ENCODE measurements around the gene TCF15.

Gene TCF15

GRCh38 chr20:597560-597959 lies 12.5 kb downstream of the TCF15 start:
- H3K9ac ChIP-seq = no peak overlapping the region
- no peaks in the 10 kb centered on the region for H3K27me3 ChIP-seq
- peaks cover 0 to 26% (median 18%) of the 10 kb centered on the region in 10 experiments; a peak in 16 of 20 replicates for H3K4me1 ChIP-seq
- no peak overlapping the region for H3K4me3 ChIP-seq
- TF ChIP-seq Cebpa-rat (IDR thresholded peaks at IDR 0.05) = no peak
- H4K20me1 ChIP-seq = peaks cover 0 to 7% (median 0%) of the 10 kb centered on the region in 11 experiments; a peak in 3 of 22 replicates
- H3K27ac ChIP-seq = no peak overlapping the region
- H3K36me3 ChIP-seq = no peaks in the 10 kb centered on the region
- no peaks in the 10 kb centered on the region for H3K9me3 ChIP-seq (replicated peaks in 1 of 11)
- no peak overlapping the region for H3K4me2 ChIP-seq

DNA sequence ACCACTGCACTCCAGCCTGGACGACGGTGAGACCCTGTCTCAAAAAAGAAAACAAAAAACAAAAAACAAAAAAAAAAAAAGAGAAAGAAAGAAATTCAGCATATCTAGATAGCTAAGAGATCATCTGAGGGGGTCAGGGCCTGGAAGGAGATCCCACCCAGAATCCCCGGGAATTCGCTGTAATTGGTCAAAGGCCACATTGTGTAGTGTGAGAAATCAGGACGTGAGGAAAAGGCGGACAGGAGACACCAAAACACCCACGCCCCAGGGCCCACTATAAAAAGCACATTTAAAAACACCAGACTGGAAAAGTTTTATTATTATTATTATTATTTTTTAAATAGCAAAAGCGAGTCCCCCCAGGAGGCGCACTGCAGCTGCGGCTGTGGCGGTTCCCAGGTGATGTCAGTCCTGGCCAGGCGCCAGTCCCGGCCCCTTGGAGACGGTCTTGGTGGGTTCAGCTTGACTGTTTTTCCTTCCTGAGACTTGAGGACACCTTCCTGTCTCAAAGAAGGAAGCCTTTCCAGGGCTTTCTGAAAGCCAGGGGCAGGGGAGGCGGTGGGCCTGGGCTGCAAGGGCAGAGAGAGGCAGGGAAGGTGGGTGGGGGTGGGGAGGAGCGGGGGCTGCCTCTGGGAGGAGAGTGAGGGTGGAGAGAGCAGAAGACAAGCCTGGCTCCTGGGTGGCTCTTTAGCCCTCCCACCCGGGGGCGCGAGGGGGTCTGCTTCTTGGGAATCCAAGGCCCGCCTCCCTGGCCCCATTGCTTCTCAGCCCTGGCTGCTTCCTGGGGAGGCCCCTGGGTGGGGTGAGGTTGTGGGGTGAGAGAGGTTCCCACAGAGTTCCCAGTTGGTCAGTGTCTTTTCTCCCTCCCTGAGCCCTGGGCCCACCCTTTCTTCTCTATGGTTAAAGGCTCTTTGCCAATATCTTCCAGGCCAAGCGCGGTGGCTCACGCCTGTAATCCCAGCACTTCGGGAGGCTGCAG lies 14.5 kb downstream of the TCF15 start:
- H4K20me1 ChIP-seq = peaks cover 0 to 7% (median 0%) of the 10 kb centered on the region in 11 experiments; a peak in 3 of 22 replicates
- peak overlapping the region; percentile 29 to 81 (median 70); a peak in 21 of 22 replicates for H3K4me2 ChIP-seq
- peaks cover 0 to 22% (median 15%) of the 10 kb centered on the region in 10 experiments; a peak in 16 of 20 replicates for H3K4me1 ChIP-seq
- H3K27ac ChIP-seq = peak overlapping the region in 1 of 11 experiments; percentile 53; a peak in 3 of 22 replicates
- H3K36me3 ChIP-seq = no peaks in the 10 kb centered on the region
- H3K4me3 ChIP-seq = no peak overlapping the region
- peak overlapping the region in 1 of 11 experiments; percentile 23; a peak in 1 of 22 replicates for H3K9ac ChIP-seq
- H3K27me3 ChIP-seq = no peaks in the 10 kb centered on the region
- no peaks in the 10 kb centered on the region for H3K9me3 ChIP-seq (replicated peaks in 1 of 11)
- no peak for TF ChIP-seq Cebpa-rat (IDR thresholded peaks at IDR 0.05)

- Histone ChIP-seq H3K36me3 (no peaks in the 10 kb centered on the region), H3K4me2 (no peak overlapping the region), H3K9me3 (replicated peaks in 1 of 11) (no peaks in the 10 kb centered on the region), H3K4me3 (no peak overlapping the region), H3K27me3 (no peaks in the 10 kb centered on the region), H3K27ac (no peak overlapping the region), H3K4me1 (peaks cover 19 to 40% (median 33%) of the 10 kb centered on the region in 10 experiments), H4K20me1 (peaks cover 0 to 7% (median 0%) of the 10 kb centered on the region in 11 experiments; a peak in 3 of 22 replicates), H3K9ac (no peak overlapping the region)
- no peak for TF ChIP-seq Cebpa-rat (IDR thresholded peaks at IDR 0.05)
Observed at GRCh38 chr20:592506-592905, 17.6 kb downstream of the TCF15 start.

GRCh38 chr20:591941-592340 lies 18.2 kb downstream of the TCF15 start:
- H3K27ac ChIP-seq = no peak overlapping the region
- H3K4me1 ChIP-seq = peaks cover 19 to 38% (median 33%) of the 10 kb centered on the region in 10 experiments
- no peak overlapping the region for H3K9ac ChIP-seq
- no peaks in the 10 kb centered on the region for H3K27me3 ChIP-seq
- no peaks in the 10 kb centered on the region for H3K9me3 ChIP-seq (replicated peaks in 1 of 11)
- no peak overlapping the region for H3K4me3 ChIP-seq
- H3K4me2 ChIP-seq = no peak overlapping the region
- peaks cover 0 to 7% (median 0%) of the 10 kb centered on the region in 11 experiments; a peak in 2 of 22 replicates for H4K20me1 ChIP-seq
- TF ChIP-seq Cebpa-rat (IDR thresholded peaks at IDR 0.05) = no peak
- H3K36me3 ChIP-seq = no peaks in the 10 kb centered on the region

GRCh38 chr20:588932-589672 lies 21.0 kb downstream of the TCF15 start:
- Histone ChIP-seq H4K20me1 (peaks cover 0 to 3% (median 0%) of the 10 kb centered on the region in 11 experiments; a peak in 1 of 22 replicates), H3K4me3 (no peak overlapping the region), H3K27me3 (no peaks in the 10 kb centered on the region), H3K9ac (peak overlapping the region in 1 of 11 experiments; percentile 34; a peak in 2 of 22 replicates), H3K4me1 (peaks cover 16 to 19% (median 18%) of the 10 kb centered on the region in 10 experiments), H3K27ac (peak overlapping the region in 4 of 11 experiments; percentile 20 to 41 (median 32); a peak in 6 of 22 replicates), H3K4me2 (peak overlapping the region; percentile 52 to 79 (median 72)), H3K36me3 (no peaks in the 10 kb centered on the region), H3K9me3 (replicated peaks in 1 of 11) (no peaks in the 10 kb centered on the region)
- TF ChIP-seq Cebpa-rat (IDR thresholded peaks at IDR 0.05) = no peak

GRCh38 chr20:588476-588875 lies 21.6 kb downstream of the TCF15 start:
- H3K4me3 ChIP-seq = no peak overlapping the region
- peaks cover 16 to 19% (median 18%) of the 10 kb centered on the region in 10 experiments for H3K4me1 ChIP-seq
- H3K27ac ChIP-seq = peak overlapping the region in 4 of 11 experiments; percentile 20 to 41 (median 32); a peak in 6 of 22 replicates
- no peaks in the 10 kb centered on the region for H4K20me1 ChIP-seq
- no peak for TF ChIP-seq Cebpa-rat (IDR thresholded peaks at IDR 0.05)
- H3K9me3 ChIP-seq (replicated peaks in 1 of 11) = no peaks in the 10 kb centered on the region
- H3K27me3 ChIP-seq = no peaks in the 10 kb centered on the region
- peak overlapping the region in 1 of 11 experiments; percentile 34; a peak in 1 of 22 replicates for H3K9ac ChIP-seq
- no peaks in the 10 kb centered on the region for H3K36me3 ChIP-seq
- H3K4me2 ChIP-seq = peak overlapping the region; percentile 52 to 79 (median 72)

DNA sequence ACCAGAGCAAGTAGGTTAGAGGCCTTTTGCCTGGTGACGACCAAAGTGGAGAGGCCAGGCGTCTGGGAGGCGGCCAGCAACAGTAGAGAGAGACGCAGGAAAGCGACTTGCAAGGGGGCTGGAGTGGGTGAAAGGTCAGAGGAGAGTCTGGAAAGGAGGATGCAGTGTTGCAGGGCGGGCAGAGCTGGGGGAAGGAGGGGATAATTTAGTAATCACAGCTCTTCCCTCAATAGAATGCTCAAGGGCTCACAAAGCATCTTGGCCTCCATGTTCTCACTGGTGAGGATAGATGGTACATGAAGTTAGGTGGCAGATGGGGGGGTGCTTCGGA lies 25.2 kb downstream of the TCF15 start:
- Histone ChIP-seq H3K4me3 (no peak overlapping the region), H3K9me3 (replicated peaks in 1 of 11) (no peaks in the 10 kb centered on the region), H3K4me2 (no peak overlapping the region), H3K9ac (no peak overlapping the region), H3K36me3 (no peaks in the 10 kb centered on the region), H3K27ac (no peak overlapping the region), H4K20me1 (no peaks in the 10 kb centered on the region), H3K27me3 (no peaks in the 10 kb centered on the region), H3K4me1 (peaks cover 16 to 25% (median 18%) of the 10 kb centered on the region in 10 experiments)
- no peak for TF ChIP-seq Cebpa-rat (IDR thresholded peaks at IDR 0.05)

GRCh38 chr20:584161-584970 lies 25.7 kb downstream of the TCF15 start:
- Histone ChIP-seq H3K4me1 (peaks cover 13 to 22% (median 16%) of the 10 kb centered on the region in 10 experiments), H3K9me3 (replicated peaks in 1 of 11) (no peaks in the 10 kb centered on the region), H4K20me1 (no peaks in the 10 kb centered on the region), H3K27ac (no peak overlapping the region), H3K4me3 (no peak overlapping the region), H3K36me3 (no peaks in the 10 kb centered on the region), H3K9ac (no peak overlapping the region), H3K4me2 (no peak overlapping the region), H3K27me3 (no peaks in the 10 kb centered on the region)
- no peak for TF ChIP-seq Cebpa-rat (IDR thresholded peaks at IDR 0.05)
